Stomach (tissue), 9 donors: Measurements from ENCODE around the gene C1orf174. TPM values are rescaled to one million over a fixed set of nuclear protein-coding genes. Genes with fewer than 3 reads are reported as not detected.

Experiments
- DNase-seq, 2 donors: peaks; one replicate each; pipeline versions ENCODE4 v3.0.0 to v3.0.0-alpha.2; 2013 to 2019
- H3K27ac ChIP-seq, 5 donors: fragments of 200-600 bp in 4 of 5; sonication (generic) in 4 of 5; one replicate each; pipeline ENCODE4 v1.5.1; 2013 to 2019; ENCODE audit warnings: mild to moderate bottlenecking in 1 of 5, moderate library complexity in 1 of 5
- H3K27me3 ChIP-seq, 3 donors: fragments of 200-600 bp; sonication (generic); one replicate each; pipeline ENCODE4 v1.5.1; 2017 to 2019; ENCODE audit warnings: mixed run types in 1 of 3
- H3K36me3 ChIP-seq, 4 donors: fragments of 200-600 bp; sonication (generic); 1 replicate in 3 of 4; 2 replicates in 1 of 4; pipeline ENCODE4 v1.5.1; 2016 to 2019
- H3K4me1 ChIP-seq, 4 donors: fragments of 200-600 bp; sonication (generic); one replicate each; pipeline ENCODE4 v1.5.1; 2016 to 2019
- H3K4me3 ChIP-seq, 4 donors: fragments of 200-600 bp; sonication (generic) in 3 of 4; one replicate each; pipeline ENCODE4 v1.5.1; 2016 to 2019; ENCODE audit warnings: mild to moderate bottlenecking in 1 of 4
- H3K9me3 ChIP-seq, 4 donors: fragments of 200-600 bp; sonication (generic); one replicate each; pipeline ENCODE4 v1.5.1; 2016 to 2019
- EP300 ChIP-seq: sonication (generic); formaldehyde crosslinking; IDR thresholded peaks from one replicate; pipeline ENCODE4 v1.6.1; 2017; ENCODE audit warnings: antibody characterized with exemption
- POLR2A ChIP-seq, 4 donors: fragments of 450-650 bp; IDR thresholded peaks; one replicate each; pipeline ENCODE4 v1.6.1; 2016; ENCODE audit warnings: antibody characterized with exemption in 4 of 4, control low read depth in 2 of 4, mild to moderate bottlenecking in 1 of 4, moderate library complexity in 1 of 4
- POLR2AphosphoS5 ChIP-seq, 3 donors: sonication (generic); formaldehyde crosslinking; IDR thresholded peaks; one replicate each; pipeline ENCODE4 v1.6.1; 2016; ENCODE audit warnings: antibody characterized with exemption in 3 of 3
- WGBS, 5 donors: extraction: QIAGEN DNeasy Blood & Tissue Kit in 3 of 5; methylation state at CpG; one replicate each; pipeline versions ENCODE4 v1.1.5 to v1.1.7; 2013 to 2018; 5-methylcytosine and 5-hydroxymethylcytosine counted together
- intact Hi-C: fragments of 100-400 bp; cut with DNase I; formaldehyde crosslinking; loops from one replicate; pipeline ENCODE4 v1.15.1; 2023; ENCODE audit warnings: low total_unique reads
- polyA plus RNA-seq, 3 donors: library from polyadenylated mRNA; stranded (reverse); fragments of 200-250 nt; gene quantifications; one replicate each; pipeline ENCODE4 v1.2.3, GENCODE V29; 2013
- total RNA-seq, 5 donors: library from RNA; depleted of rRNA; stranded (reverse); fragments of >200 nt; gene quantifications; one replicate each; pipeline versions ENCODE4 v1.1.0 to v1.2.3, GENCODE V29; 2014 to 2016
- TF ChIP-seq, protein P1 (sequence below), 7 experiments: fragments of 450-650 bp in 4 of 7; fragments of 200-600 bp in 3 of 7; sonication (generic) in 3 of 7; IDR thresholded peaks; one replicate each; pipeline ENCODE4 v1.5.1; 2016 to 2019; ENCODE audit warnings: antibody characterized with exemption in 7 of 7, control low read depth in 2 of 7, mild to moderate bottlenecking in 1 of 7
- donor health status: healthy with polysubstance abuse.
- donor health status: Bipolar disorder and iron deficiency.
- donor health status: healthy.

The C1orf174 gene
- total and polyA plus RNA-seq, 8 donors: 13.1 to 124 (median 18.2) TPM

DNA sequence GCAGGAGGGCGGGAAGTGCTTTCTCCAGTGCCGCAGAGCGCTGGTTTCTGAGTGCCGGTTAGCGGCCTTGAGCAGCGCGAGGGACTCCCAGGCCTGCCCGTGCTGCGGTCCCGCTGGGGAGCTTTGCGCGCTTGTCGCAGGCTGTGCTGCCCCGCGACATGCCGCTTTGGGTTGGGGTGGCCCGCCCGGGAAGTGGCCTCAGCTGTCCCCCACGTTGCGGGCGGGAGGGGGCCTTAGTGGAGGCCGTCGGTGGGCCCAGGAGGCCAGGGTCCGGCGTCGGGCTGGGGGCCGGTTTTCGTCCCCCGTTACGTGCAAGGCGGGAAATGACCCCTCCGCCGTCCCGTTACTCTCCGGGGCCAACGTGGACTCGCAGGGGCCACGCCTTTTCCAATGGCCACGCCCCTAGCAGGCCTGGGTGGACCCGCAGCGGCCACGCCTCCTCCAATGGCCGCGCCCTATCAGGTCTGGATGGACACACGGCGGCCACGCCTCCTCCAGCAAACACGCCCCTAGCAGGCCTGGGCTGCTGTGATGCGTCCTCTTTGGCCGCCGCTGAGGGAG, 977 bp upstream of the C1orf174 start:
- Histone ChIP-seq H3K4me3 (peak overlapping the region; percentile 80 to 99 (median 94)), H3K36me3 (peaks cover 0 to 1% (median 0%) of the 10 kb centered on the region in 4 donors), H3K9me3 (peaks cover 0 to 14% (median 7%) of the 10 kb centered on the region in 4 donors), H3K27me3 (no peaks in the 10 kb centered on the region), H3K27ac (peak overlapping the region; percentile 93 to 97 (median 96)), H3K4me1 (peaks cover 9 to 38% (median 19%) of the 10 kb centered on the region in 4 donors)
- DNase-seq: peak; percentile 99
- 0 to 2% (median 1%) methylated on average over 14 to 51 of the region's 51 CpGs for WGBS, 5 donors
- TF ChIP-seq POLR2AphosphoS5 (IDR thresholded peaks at IDR 0.05): peak in 2 of 3 donors; percentile 15 to 93
- TF ChIP-seq, protein P1, sequence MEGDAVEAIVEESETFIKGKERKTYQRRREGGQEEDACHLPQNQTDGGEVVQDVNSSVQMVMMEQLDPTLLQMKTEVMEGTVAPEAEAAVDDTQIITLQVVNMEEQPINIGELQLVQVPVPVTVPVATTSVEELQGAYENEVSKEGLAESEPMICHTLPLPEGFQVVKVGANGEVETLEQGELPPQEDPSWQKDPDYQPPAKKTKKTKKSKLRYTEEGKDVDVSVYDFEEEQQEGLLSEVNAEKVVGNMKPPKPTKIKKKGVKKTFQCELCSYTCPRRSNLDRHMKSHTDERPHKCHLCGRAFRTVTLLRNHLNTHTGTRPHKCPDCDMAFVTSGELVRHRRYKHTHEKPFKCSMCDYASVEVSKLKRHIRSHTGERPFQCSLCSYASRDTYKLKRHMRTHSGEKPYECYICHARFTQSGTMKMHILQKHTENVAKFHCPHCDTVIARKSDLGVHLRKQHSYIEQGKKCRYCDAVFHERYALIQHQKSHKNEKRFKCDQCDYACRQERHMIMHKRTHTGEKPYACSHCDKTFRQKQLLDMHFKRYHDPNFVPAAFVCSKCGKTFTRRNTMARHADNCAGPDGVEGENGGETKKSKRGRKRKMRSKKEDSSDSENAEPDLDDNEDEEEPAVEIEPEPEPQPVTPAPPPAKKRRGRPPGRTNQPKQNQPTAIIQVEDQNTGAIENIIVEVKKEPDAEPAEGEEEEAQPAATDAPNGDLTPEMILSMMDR (IDR thresholded peaks at IDR 0.05): no peak
- intact Hi-C loops: no loop called here

DNA sequence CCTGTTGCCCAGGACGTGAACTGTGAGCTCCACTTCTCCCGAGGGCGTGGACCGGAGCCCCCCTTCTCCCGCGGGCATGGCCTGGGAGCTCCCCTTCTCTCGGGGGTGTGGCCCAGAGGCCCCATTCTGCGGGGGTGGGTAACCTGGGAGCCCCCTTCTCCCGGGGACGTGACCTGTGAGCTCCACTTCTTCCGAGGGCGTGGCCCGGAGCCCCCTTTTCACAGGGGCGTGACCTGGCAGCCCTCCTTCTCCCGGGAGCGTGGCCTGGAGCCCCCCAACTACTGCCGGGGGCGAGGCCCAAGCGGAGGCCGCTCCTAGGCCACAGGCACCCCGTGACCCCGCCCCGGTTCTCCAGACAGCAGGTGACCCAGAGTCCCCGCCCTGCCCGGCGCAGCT, 320 bp downstream of the C1orf174 start:
- no peak for TF ChIP-seq EP300

DNA sequence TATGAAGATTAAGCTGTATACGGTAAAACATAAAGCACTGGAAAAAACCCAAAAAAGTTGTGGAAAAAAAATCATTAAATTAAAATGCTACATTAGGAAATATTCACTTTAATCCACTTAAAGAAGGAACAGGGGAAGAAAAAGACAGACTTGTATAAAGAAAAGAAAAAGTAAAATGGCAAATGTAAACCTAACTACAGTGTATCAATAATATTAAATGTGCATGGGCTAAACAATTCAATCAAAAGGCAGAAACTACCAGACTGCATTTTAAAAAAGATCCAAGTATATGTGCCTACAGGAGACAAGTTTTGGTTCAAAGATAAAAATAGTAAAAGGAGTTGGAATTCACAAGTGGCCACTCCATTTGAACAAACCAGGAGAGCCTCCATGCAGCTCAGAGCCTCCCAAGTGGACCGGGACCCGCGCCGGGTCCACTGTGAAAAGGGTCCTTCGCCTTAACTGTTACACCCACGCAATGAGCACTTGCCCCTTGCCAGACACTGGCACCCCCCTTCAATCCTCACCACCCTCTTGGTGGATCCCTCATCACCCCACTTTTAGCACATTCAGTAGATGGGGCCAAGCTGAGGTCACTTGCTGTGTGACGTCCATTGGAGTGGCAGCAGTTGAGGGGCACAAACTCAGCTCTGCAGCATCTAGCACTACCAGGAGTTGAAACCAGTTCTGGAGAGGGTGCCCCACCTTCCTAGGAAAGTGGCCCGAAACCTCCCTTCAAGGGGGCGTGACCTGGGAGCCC, 898 bp downstream of the C1orf174 start:
- peak overlapping the region; percentile 93 to 97 (median 96) for H3K27ac ChIP-seq
- intact Hi-C loops: loop anchor here (5.0 kb wide), 1 partner anchor 37 kb away; no protein-coding TSS in a partner anchor
- WGBS, 5 donors: 40 to 67% (median 42%) methylated on average over 8 to 10 of the region's 10 CpGs

More for the DNA sequence above, 320 bp downstream of the C1orf174 start:
- peaks cover 0 to 14% (median 8%) of the 10 kb centered on the region in 4 donors for H3K36me3 ChIP-seq
- H3K4me1 ChIP-seq: peaks cover 9 to 50% (median 26%) of the 10 kb centered on the region in 4 donors
- H3K27me3 ChIP-seq: no peaks in the 10 kb centered on the region
- DNase-seq: no peak
- peak overlapping the region; percentile 93 to 97 (median 96) for H3K27ac ChIP-seq
- peaks cover 0 to 14% (median 7%) of the 10 kb centered on the region in 4 donors for H3K9me3 ChIP-seq
- intact Hi-C loops: loop anchor here (5.0 kb wide), 1 partner anchor 37 kb away; no protein-coding TSS in a partner anchor
- H3K4me3 ChIP-seq: peak overlapping the region; percentile 80 to 99 (median 94)
- WGBS, 5 donors: 0 to 2% (median 1%) methylated on average over 10 to 26 of the region's 26 CpGs

DNA sequence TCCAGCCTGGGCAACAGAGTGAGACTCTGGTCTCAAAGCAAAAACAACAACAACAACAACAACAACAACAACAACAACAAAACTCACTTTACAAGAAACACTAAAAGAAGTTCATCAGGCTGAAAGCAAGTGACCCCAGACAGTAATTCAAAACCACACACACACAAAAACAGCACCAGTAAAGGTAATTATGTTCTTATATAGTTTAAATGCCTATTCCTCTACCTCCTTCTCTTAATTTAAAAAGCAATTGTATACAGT, 1.7 kb downstream of the C1orf174 start:
- H3K27me3 ChIP-seq: no peaks in the 10 kb centered on the region
- TF ChIP-seq, protein P1 (IDR thresholded peaks at IDR 0.05): no peak
- TF ChIP-seq EP300 (no peak), POLR2A (IDR thresholded peaks at IDR 0.05) (no peak), POLR2AphosphoS5 (IDR thresholded peaks at IDR 0.05) (no peak)
- intact Hi-C loops: loop anchor here (5.0 kb wide), 1 partner anchor 36 kb away; no protein-coding TSS in a partner anchor
- no peak for DNase-seq
- peaks cover 9 to 45% (median 25%) of the 10 kb centered on the region in 4 donors for H3K4me1 ChIP-seq
- peaks cover 0 to 14% (median 7%) of the 10 kb centered on the region in 4 donors for H3K9me3 ChIP-seq
- no peak overlapping the region for H3K4me3 ChIP-seq
- H3K27ac ChIP-seq: no peak overlapping the region
- H3K36me3 ChIP-seq: peaks cover 0 to 17% (median 10%) of the 10 kb centered on the region in 4 donors

More for the DNA sequence above, 898 bp downstream of the C1orf174 start:
- Histone ChIP-seq H3K4me3 (peak overlapping the region; percentile 80 to 99 (median 94)), H3K27me3 (no peaks in the 10 kb centered on the region), H3K9me3 (peaks cover 0 to 14% (median 7%) of the 10 kb centered on the region in 4 donors), H3K36me3 (peaks cover 0 to 17% (median 10%) of the 10 kb centered on the region in 4 donors), H3K4me1 (peaks cover 9 to 50% (median 27%) of the 10 kb centered on the region in 4 donors)
- peak in 1 of 2 donors; percentile 68 for DNase-seq
- TF ChIP-seq POLR2AphosphoS5 (IDR thresholded peaks at IDR 0.05) (no peak), EP300 (no peak), POLR2A (IDR thresholded peaks at IDR 0.05) (no peak)
- TF ChIP-seq, protein P1 (IDR thresholded peaks at IDR 0.05): no peak
